Adrenal gland (tissue), 12 donors: ENCODE data around the gene MYLK. TPM values are rescaled to one million over a fixed set of nuclear protein-coding genes. Genes with fewer than 3 reads are reported as not detected.

ENCODE experiments used
- DNase-seq, 7 donors: peaks; one replicate each; pipeline ENCODE4 v3.0.0-alpha.2; 2019 to 2020
- H3K27ac ChIP-seq, 5 donors: fragments of 200-600 bp; sonication (generic) in 4 of 5; 1 replicate in 3 of 5; 2 replicates in 2 of 5; pipeline versions ENCODE4 v1.5.1 to v1.8.0; 2016 to 2020; ENCODE audit warnings: mild to moderate bottlenecking in 1 of 5
- H3K27me3 ChIP-seq: fragments of 200-600 bp; 2 replicates; pipeline ENCODE4 v1.8.0; 2021
- H3K36me3 ChIP-seq, 2 donors: fragments of 200-600 bp; replicated peaks in 1 of 2; 1 replicate in 1 of 2; 2 replicates in 1 of 2; pipeline versions ENCODE4 v1.5.1 to v1.8.0; 2018 to 2022
- H3K4me1 ChIP-seq, 2 donors: fragments of 200-600 bp; replicated peaks in 1 of 2; 1 replicate in 1 of 2; 2 replicates in 1 of 2; pipeline versions ENCODE4 v1.5.1 to v1.8.0; 2018 to 2021
- H3K4me3 ChIP-seq, 4 donors: fragments of 200-600 bp; sonication (generic) in 3 of 4; one replicate each; pipeline ENCODE4 v1.5.1; 2016 to 2018
- H3K9me3 ChIP-seq, 3 donors: fragments of 200-600 bp; sonication (generic) in 1 of 3; replicated peaks in 1 of 3; 1 replicate in 2 of 3; 2 replicates in 1 of 3; pipeline versions ENCODE4 v1.5.1 to v1.8.0; 2016 to 2021
- CTCF ChIP-seq, 6 experiments: fragments of 450-650 bp in 4 of 6; fragments of 200-600 bp in 2 of 6; sonication (generic) in 1 of 6; IDR thresholded peaks; 1 replicate in 5 of 6; 2 replicates in 1 of 6; pipeline versions ENCODE4 v1.5.1 to v1.8.0; 2016 to 2021; ENCODE audit warnings: antibody characterized with exemption in 6 of 6, mild to moderate bottlenecking in 2 of 6, moderate library complexity in 1 of 6
- POLR2A ChIP-seq, 2 donors: fragments of 450-650 bp; IDR thresholded peaks; one replicate each; pipeline ENCODE4 v1.6.1; 2017; ENCODE audit warnings: antibody characterized with exemption in 2 of 2, mild to moderate bottlenecking in 2 of 2, moderate library complexity in 1 of 2
- WGBS, 4 donors: extraction: QIAGEN DNeasy Blood & Tissue Kit in 2 of 4; methylation state at CpG; one replicate each; pipeline versions ENCODE4 v1.1.5 to v1.1.7; 2013 to 2017; 5-methylcytosine and 5-hydroxymethylcytosine counted together
- intact Hi-C, 2 donors: fragments of 100-400 bp; cut with DNase I; formaldehyde crosslinking; loops; one replicate each; pipeline versions ENCODE4 v1.14.1 to v1.15.0; 2022 to 2023
- polyA plus RNA-seq, 3 donors: library from polyadenylated mRNA; stranded (reverse); fragments of 200-250 nt in 2 of 3; fragments of 350-450 nt in 1 of 3; fragmentation: Illumina TruSeq in 1 of 3; extraction: RNeasy Lipid Tissue Mini Kit (QIAGEN cat#74804) in 1 of 3; gene quantifications; one replicate each; pipeline ENCODE4 v1.2.3, GENCODE V29; 2013 to 2014
- total RNA-seq, 9 donors: library from RNA; depleted of rRNA in 4 of 9; stranded (reverse); fragments of >200 nt in 4 of 9; fragments of 120-200 nt in 1 of 9; fragmentation: NEBNext Ultra II Directional in 1 of 9; extraction: Animal tissue kit (Norgen Biotek cat#: 25700) in 1 of 9; gene quantifications; one replicate each; pipeline versions ENCODE4 v1.1.0 to v1.2.4, GENCODE V29; 2013 to 2023
- donor health status: healthy with polysubstance abuse.
- donor health status: Bipolar disorder and iron deficiency.
- donor health status: DM: yes; HTN: yes; CAD: no.
- donor health status: DM: no; HTN: no; CAD: no.
- donor health status: DM: no; HTN: no; CAD: no.
- donor health status: DM: yes; HTN: yes; CAD: no.

The MYLK gene
- total and polyA plus RNA-seq, 12 donors: 13.3 to 124 (median 53.8) TPM

- DNase-seq: no peak
- Histone ChIP-seq H3K36me3 (peaks cover 0 to 20% of the 10 kb centered on the region in 2 donors), H3K9me3 (no peaks in the 10 kb centered on the region), H3K27me3 (no peaks in the 10 kb centered on the region), H3K4me3 (no peak overlapping the region), H3K27ac (no peak overlapping the region), H3K4me1 (peaks cover 0 to 9% of the 10 kb centered on the region in 2 donors)
- WGBS, 4 donors: 51 to 67% (median 62%) methylated on average over 10 to 11 of the region's 11 CpGs
- TF ChIP-seq CTCF (IDR thresholded peaks at IDR 0.05) (no peak), POLR2A (IDR thresholded peaks at IDR 0.05) (no peak)
- intact Hi-C loops: loop anchor here (5.0 kb wide), 2 partner anchors 51 to 71 kb away; no protein-coding TSS in a partner anchor
Measured at GRCh38 chr3:123651449-123652341, 232.4 kb downstream of the MYLK start.

GRCh38 chr3:123650101-123650500, 234.0 kb downstream of the MYLK start:
- Histone ChIP-seq H3K27me3 (no peaks in the 10 kb centered on the region), H3K4me1 (peaks cover 0 to 9% of the 10 kb centered on the region in 2 donors), H3K9me3 (no peaks in the 10 kb centered on the region), H3K4me3 (no peak overlapping the region), H3K36me3 (peaks cover 0 to 20% of the 10 kb centered on the region in 2 donors), H3K27ac (no peak overlapping the region)
- WGBS, 4 donors: 82 to 88% (median 85%) methylated on average over 8 of the region's 8 CpGs
- no peak for DNase-seq
- intact Hi-C loops: loop anchor here (5.0 kb wide), 2 partner anchors 52 to 72 kb away; no protein-coding TSS in a partner anchor
- TF ChIP-seq CTCF (IDR thresholded peaks at IDR 0.05) (no peak), POLR2A (IDR thresholded peaks at IDR 0.05) (no peak)

GRCh38 chr3:123648696-123649405, 235.3 kb downstream of the MYLK start:
- no peak for DNase-seq
- H3K4me1 ChIP-seq: peaks cover 0 to 9% of the 10 kb centered on the region in 2 donors
- H3K9me3 ChIP-seq: no peaks in the 10 kb centered on the region
- 68 to 81% (median 78%) methylated on average over 8 to 10 of the region's 10 CpGs for WGBS, 4 donors
- no peaks in the 10 kb centered on the region for H3K27me3 ChIP-seq
- intact Hi-C loops: no loop called here
- H3K4me3 ChIP-seq: no peak overlapping the region
- no peak for TF ChIP-seq POLR2A (IDR thresholded peaks at IDR 0.05)
- no peak for TF ChIP-seq CTCF (IDR thresholded peaks at IDR 0.05)
- H3K36me3 ChIP-seq: peaks cover 0 to 20% of the 10 kb centered on the region in 2 donors
- H3K27ac ChIP-seq: no peak overlapping the region

GRCh38 chr3:123644358-123644757, 239.8 kb downstream of the MYLK start:
- intact Hi-C loops: no loop called here
- peaks cover 0 to 16% of the 10 kb centered on the region in 2 donors for H3K36me3 ChIP-seq
- H3K4me3 ChIP-seq: no peak overlapping the region
- H3K27me3 ChIP-seq: no peaks in the 10 kb centered on the region
- H3K27ac ChIP-seq: no peak overlapping the region
- no peaks in the 10 kb centered on the region for H3K9me3 ChIP-seq
- 79 to 89% (median 83%) methylated on average over 2 of the region's 2 CpGs for WGBS, 4 donors
- DNase-seq: no peak
- TF ChIP-seq CTCF (IDR thresholded peaks at IDR 0.05) (no peak), POLR2A (IDR thresholded peaks at IDR 0.05) (no peak)
- H3K4me1 ChIP-seq: no peaks in the 10 kb centered on the region
